CD4-positive, alpha-beta T cell (primary cell): ENCODE results near the gene ZCCHC7. TPM values are rescaled to one million over a fixed set of nuclear protein-coding genes. Genes with fewer than 3 reads are reported as not detected.
"Not testable (repeated sequence)": the region's sequence is repeated elsewhere in the genome, so short reads cannot be mapped to it uniquely, and the experiment has no call there.

ENCODE experiments used
- ATAC-seq: fragments of 200-7000 bp; cut with Tn5 transposase; one replicate; pipeline ENCODE4 v1.10.0; 2022; ENCODE audit warnings: mild to moderate bottlenecking; ENCODE audit not compliant: poor library complexity
- CTCF ChIA-PET: fragments of 350-600 bp; sonication (Branson Sonifier 250); formaldehyde crosslinking; loops from one replicate; lab custom pipeline; 2021; ENCODE audit warnings: antibody characterized with exemption, inconsistent platforms; lab: Charles Lee
- POLR2A ChIA-PET: fragments of 350-600 bp; sonication (Branson Sonifier 250); formaldehyde crosslinking; loops from one replicate; lab custom pipeline; 2021; ENCODE audit warnings: antibody characterized with exemption, inconsistent platforms; lab: Charles Lee
- DNase-seq, 14 experiments: peaks; one replicate each; pipeline ENCODE4 v3.0.0-alpha.2; 2013 to 2020; ENCODE audit warnings: mixed read lengths in 2 of 14
- H3K27ac ChIP-seq, 2 donors: one replicate each; pipeline versions ENCODE4 v1.5.1 to v1.7.0; 2013; ENCODE audit warnings: low read length in 2 of 2, low read depth in 1 of 2, mild to moderate bottlenecking in 1 of 2
- H3K27me3 ChIP-seq, 2 experiments: 1 replicate in 1 of 2; 2 replicates in 1 of 2; pipeline versions ENCODE4 v1.6.1 to v1.7.0; 2013; ENCODE audit warnings: low read length in 2 of 2, control low read depth in 1 of 2, mild to moderate bottlenecking in 1 of 2, moderate library complexity in 1 of 2; ENCODE audit not compliant: insufficient read depth in 2 of 2, control insufficient read depth in 1 of 2
- H3K36me3 ChIP-seq: one replicate; pipeline ENCODE4 v1.6.1; 2013; ENCODE audit warnings: low read length, control low read depth; ENCODE audit not compliant: insufficient read depth
- H3K4me1 ChIP-seq: one replicate; pipeline ENCODE4 v1.6.1; 2013; ENCODE audit warnings: low read length, control low read depth; ENCODE audit not compliant: insufficient read depth
- H3K4me3 ChIP-seq: one replicate; pipeline ENCODE4 v1.5.1; 2013; ENCODE audit warnings: mild to moderate bottlenecking, low read length, moderate library complexity
- H3K9me3 ChIP-seq, 2 experiments: 1 replicate in 1 of 2; 2 replicates in 1 of 2; pipeline versions ENCODE4 v1.6.1 to v1.7.0; 2013; ENCODE audit warnings: low read length in 2 of 2, mild to moderate bottlenecking in 2 of 2, control low read depth in 1 of 2, moderate library complexity in 1 of 2; ENCODE audit not compliant: control insufficient read depth in 1 of 2, insufficient read depth in 1 of 2
- H3K27ac Mint-ChIP-seq: one replicate; pipeline ENCODE4 v1.8.0; 2020; ENCODE audit warnings: mixed read lengths
- H3K27me3 Mint-ChIP-seq: one replicate; pipeline ENCODE4 v1.8.0; 2021; ENCODE audit warnings: mixed read lengths
- H3K36me3 Mint-ChIP-seq: one replicate; pipeline ENCODE4 v1.8.0; 2021; ENCODE audit warnings: low read depth, mixed read lengths
- H3K4me1 Mint-ChIP-seq: one replicate; pipeline ENCODE4 v1.8.0; 2021; ENCODE audit warnings: low read depth, mixed read lengths
- H3K4me3 Mint-ChIP-seq: one replicate; pipeline ENCODE4 v1.8.0; 2020; ENCODE audit warnings: mild to moderate bottlenecking, mixed read lengths
- H3K9me3 Mint-ChIP-seq: one replicate; pipeline ENCODE4 v1.8.0; 2020; ENCODE audit warnings: mixed read lengths
- intact Hi-C, 2 experiments: fragments of 100-400 bp; cut with DNase I in 1 of 2; cut with micrococcal nuclease in 1 of 2; formaldehyde crosslinking; loops; one replicate each; pipeline versions ENCODE4 v1.15.1 to v1.9.0; 2023 to 2025; cut with DNase I, micrococcal nuclease
- total RNA-seq, 174 experiments: library from RNA in 2 of 174; stranded (reverse) in 2 of 174; gene quantifications; one replicate each; pipeline ENCODE4 v1.2.3 and lab custom pipeline; 2021 to 2026
- TF ChIP-seq, protein P1 (sequence below): fragments of 200-600 bp; IDR thresholded peaks from one replicate; pipeline ENCODE4 v1.8.0; 2022; ENCODE audit warnings: antibody characterized with exemption, mild to moderate bottlenecking

The ZCCHC7 gene
- total RNA-seq, 2 experiments from 2014 or later, result 40.7 to 41.0 TPM

GRCh38 chr9:37392272-37392671 is 271.9 kb downstream of the ZCCHC7 start:
- Mint-ChIP-seq H3K4me1 (no peaks in the 10 kb centered on the region), H3K36me3 (no peaks in the 10 kb centered on the region), H3K27me3 (no peaks in the 10 kb centered on the region), H3K9me3 (no peaks in the 10 kb centered on the region), H3K27ac (no peak overlapping the region), H3K4me3 (no peak overlapping the region)
- H3K9me3 ChIP-seq, result no peaks in the 10 kb centered on the region
- TF ChIP-seq, protein P1, sequence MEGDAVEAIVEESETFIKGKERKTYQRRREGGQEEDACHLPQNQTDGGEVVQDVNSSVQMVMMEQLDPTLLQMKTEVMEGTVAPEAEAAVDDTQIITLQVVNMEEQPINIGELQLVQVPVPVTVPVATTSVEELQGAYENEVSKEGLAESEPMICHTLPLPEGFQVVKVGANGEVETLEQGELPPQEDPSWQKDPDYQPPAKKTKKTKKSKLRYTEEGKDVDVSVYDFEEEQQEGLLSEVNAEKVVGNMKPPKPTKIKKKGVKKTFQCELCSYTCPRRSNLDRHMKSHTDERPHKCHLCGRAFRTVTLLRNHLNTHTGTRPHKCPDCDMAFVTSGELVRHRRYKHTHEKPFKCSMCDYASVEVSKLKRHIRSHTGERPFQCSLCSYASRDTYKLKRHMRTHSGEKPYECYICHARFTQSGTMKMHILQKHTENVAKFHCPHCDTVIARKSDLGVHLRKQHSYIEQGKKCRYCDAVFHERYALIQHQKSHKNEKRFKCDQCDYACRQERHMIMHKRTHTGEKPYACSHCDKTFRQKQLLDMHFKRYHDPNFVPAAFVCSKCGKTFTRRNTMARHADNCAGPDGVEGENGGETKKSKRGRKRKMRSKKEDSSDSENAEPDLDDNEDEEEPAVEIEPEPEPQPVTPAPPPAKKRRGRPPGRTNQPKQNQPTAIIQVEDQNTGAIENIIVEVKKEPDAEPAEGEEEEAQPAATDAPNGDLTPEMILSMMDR, result no peak
- ChIA-PET CTCF (no interaction called here), POLR2A (no interaction called here)
- no peak overlapping the region for H3K4me3 ChIP-seq
- no peak for ATAC-seq
- H3K27me3 ChIP-seq, result no peaks in the 10 kb centered on the region
- H3K27ac ChIP-seq, result no peak overlapping the region
- intact Hi-C loops, result loop anchor here in 1 of 2 experiments (10.0 kb wide), 1 partner anchor 397 kb away; no protein-coding TSS in a partner anchor
- H3K4me1 ChIP-seq, result no peaks in the 10 kb centered on the region
- no peak for DNase-seq
- no peaks in the 10 kb centered on the region for H3K36me3 ChIP-seq

GRCh38 chr9:37395229-37395628 is 274.9 kb downstream of the ZCCHC7 start:
- intact Hi-C loops, result loop anchor here in 1 of 2 experiments (10.0 kb wide), 1 partner anchor 400 kb away; no protein-coding TSS in a partner anchor
- Mint-ChIP-seq H3K4me3 (no peak overlapping the region), H3K4me1 (no peaks in the 10 kb centered on the region), H3K27ac (no peak overlapping the region), H3K9me3 (no peaks in the 10 kb centered on the region), H3K36me3 (no peaks in the 10 kb centered on the region), H3K27me3 (no peaks in the 10 kb centered on the region)
- TF ChIP-seq, protein P1, result no peak
- Histone ChIP-seq H3K27me3 (no peaks in the 10 kb centered on the region), H3K36me3 (no peaks in the 10 kb centered on the region), H3K4me3 (no peak overlapping the region), H3K4me1 (no peaks in the 10 kb centered on the region), H3K9me3 (no peaks in the 10 kb centered on the region), H3K27ac (no peak overlapping the region)
- DNase-seq (no peak), ATAC-seq (no peak)
- ChIA-PET CTCF (no interaction called here), POLR2A (no interaction called here)

DNA sequence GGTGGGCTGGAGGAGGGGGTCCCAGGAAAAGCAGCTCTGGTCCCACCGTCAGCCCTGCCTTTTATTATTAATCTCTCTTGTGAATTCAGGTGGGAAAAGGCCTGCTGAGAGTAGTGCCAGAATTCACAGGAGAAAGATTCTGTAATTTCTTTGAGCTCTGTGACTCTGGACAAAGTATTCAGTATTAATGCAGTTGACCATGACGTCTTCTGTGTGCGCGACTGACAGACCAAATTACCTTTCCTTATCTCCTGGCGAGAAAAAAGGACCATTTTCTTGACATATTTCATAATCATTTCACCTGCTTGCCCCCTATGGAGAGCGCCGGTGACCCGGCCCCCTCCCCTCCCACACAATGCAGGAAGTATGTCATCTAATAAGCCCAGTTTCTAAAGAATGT is 275.3 kb downstream of the ZCCHC7 start:
- no peak overlapping the region for H3K4me3 ChIP-seq
- H3K27me3 ChIP-seq, result no peaks in the 10 kb centered on the region
- no peaks in the 10 kb centered on the region for H3K9me3 Mint-ChIP-seq
- TF ChIP-seq, protein P1, result no peak
- intact Hi-C loops, result loop anchor here in 1 of 2 experiments (10.0 kb wide), 1 partner anchor 401 kb away; no protein-coding TSS in a partner anchor
- H3K4me1 Mint-ChIP-seq, result no peaks in the 10 kb centered on the region
- H3K4me3 Mint-ChIP-seq, result no peak overlapping the region
- POLR2A ChIA-PET, result no interaction called here
- no peaks in the 10 kb centered on the region for H3K36me3 Mint-ChIP-seq
- DNase-seq (no peak), ATAC-seq (no peak)
- no peak overlapping the region for H3K27ac Mint-ChIP-seq
- H3K4me1 ChIP-seq, result no peaks in the 10 kb centered on the region
- no peaks in the 10 kb centered on the region for H3K9me3 ChIP-seq
- no peak overlapping the region for H3K27ac ChIP-seq
- CTCF ChIA-PET, result no interaction called here
- H3K36me3 ChIP-seq, result no peaks in the 10 kb centered on the region
- no peaks in the 10 kb centered on the region for H3K27me3 Mint-ChIP-seq

DNA sequence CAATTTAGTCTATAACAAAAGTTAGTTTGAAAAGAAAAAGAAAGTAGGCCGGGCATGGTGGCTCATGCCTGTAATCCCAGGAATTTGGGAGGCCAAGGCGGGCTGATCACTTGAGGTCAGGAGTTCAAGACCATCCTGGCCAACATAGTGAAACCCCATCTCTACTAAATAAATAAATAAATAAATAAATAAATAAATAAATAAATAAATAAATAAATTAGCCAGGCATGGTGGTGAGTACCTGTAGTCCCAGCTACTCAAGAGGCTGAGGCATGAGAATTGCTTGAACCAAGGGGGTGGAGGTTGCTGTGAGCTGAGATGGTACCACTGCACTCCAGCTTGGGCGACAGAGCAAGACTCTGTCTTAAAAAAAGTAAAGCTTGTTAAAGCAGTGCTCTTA is 277.6 kb downstream of the ZCCHC7 start:
- H3K4me1 ChIP-seq, ATAC-seq, H3K9me3 ChIP-seq, H3K27ac Mint-ChIP-seq, H3K36me3 ChIP-seq, CTCF ChIA-PET, H3K4me1 Mint-ChIP-seq, H3K27ac ChIP-seq, DNase-seq, H3K27me3 ChIP-seq, H3K4me3 Mint-ChIP-seq, H3K27me3 Mint-ChIP-seq, H3K36me3 Mint-ChIP-seq, H3K4me3 ChIP-seq, H3K9me3 Mint-ChIP-seq, POLR2A ChIA-PET: not testable (repeated sequence)
- intact Hi-C loops, result loop anchor here in 1 of 2 experiments (10.0 kb wide), 1 partner anchor 403 kb away; no protein-coding TSS in a partner anchor
